ENCODE data around the gene BPIFB1.
A peak's percentile ranks its signal among the peaks of the same experiment; 100 is the strongest.

Gene BPIFB1

DNA sequence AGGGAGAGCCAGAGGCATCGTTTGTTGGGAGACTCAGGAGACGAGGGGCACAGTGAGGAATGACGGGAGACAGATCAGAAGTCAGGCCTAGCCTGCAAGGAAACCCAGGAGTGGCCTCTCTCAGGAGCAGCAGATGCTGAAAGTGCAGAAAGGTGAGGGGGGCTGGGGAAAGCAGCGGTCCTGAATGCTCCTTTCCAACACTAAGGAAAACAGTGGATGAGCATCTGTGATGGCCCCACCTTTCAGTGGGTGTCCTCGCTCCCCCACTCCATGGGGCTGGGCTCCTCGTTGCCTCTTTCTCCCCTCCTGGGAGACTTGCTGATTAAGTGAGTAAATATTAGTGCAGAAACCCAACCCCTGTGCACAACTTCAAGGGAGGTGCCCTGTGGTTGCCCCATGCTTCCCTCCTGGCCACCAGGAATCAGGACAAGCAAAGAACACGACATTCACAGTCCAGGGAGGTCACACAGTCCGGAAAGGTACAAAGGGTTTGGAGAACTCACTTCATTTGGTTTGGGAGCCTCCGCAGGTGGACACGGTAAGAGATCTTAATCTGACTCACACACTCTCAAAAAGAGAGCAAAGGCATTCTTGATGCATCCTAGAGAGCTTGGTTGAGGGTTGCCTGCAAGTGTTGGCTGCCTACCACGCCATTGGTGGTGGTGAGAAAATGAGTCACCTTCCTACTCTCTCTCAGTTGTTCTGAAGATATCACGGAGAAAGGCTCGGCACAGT lies 9.7 kb upstream of the BPIFB1 start:
- DNase-seq: no peak

DNA sequence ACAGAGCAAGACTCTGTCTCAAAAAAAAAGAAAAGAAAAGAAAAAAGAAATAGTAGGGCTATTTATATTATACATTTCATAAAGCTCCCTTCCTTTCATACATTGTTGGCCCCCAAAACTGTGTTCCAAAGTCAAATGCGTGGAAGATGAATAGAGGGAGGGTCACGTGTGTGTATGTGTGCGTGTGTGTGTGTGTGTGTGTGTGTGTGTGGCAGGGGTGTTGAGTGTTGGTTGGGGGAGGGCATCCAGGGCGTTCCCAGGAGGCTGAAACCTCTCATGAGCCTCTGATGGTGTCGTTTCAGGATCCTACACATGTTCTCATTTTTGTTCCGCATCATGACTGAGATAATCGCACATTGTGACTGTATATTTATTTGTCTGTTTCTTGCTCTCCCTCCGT lies 7.8 kb upstream of the BPIFB1 start:
- no peak for DNase-seq

DNA sequence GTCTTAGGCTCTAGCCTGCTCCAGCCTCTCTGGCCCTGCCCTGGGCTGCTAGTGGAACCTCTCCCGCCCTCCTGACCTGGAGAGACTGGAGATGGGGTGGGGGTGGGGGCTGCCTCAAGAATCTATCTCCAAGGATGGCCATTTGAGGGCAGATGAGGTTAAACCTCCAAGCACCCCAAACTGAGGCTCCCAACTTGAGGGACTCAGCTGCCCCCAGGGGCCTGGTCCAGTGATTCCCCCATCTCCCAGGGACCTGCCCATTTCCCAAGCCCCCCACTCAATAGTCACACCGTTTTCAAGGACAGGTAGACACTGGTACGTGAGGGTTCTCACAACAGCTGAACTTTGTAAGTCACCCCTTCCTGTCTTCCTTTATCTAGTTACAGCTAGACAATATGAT lies 7.1 kb upstream of the BPIFB1 start:
- no peak for DNase-seq

DNA sequence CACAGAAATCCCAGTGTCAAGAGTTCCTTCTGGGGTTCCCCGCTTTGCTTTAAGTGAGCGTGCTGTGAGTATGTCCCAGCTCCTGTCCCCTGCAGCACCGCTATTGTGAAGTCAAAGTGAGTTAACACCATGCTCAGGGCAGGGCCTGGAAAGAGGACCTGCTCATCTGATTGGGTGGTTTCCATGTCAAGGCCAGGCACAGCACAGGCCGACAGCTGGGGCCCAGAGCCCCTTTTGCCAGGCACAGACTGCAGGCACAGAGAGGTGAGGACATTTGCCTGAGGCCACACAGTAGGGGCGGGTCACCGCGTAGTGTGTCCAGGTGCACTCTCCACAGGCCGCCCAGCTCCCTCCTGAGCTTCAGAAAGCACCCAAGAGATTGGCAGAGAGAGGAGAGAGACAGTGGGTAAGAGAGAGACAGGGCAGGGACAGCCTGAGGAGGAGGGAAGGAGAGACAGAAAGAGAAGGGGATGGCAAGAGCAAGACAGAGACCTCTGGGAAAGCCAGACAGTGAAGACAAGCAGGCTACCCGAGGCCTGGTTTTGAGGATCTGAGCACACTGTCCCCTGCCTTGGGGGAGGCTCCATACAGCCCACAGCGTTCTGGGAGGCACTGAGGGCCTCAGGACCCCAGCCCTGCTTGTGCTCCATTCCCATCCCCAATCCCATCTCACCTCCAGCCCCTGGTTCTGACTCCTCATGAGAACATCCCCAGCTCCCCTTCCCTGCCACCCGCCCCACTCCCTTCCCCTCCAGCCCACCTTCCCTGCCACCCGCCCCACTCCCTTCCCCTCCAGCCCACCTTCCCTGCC lies 6.5 kb upstream of the BPIFB1 start:
- no peak for DNase-seq

DNA sequence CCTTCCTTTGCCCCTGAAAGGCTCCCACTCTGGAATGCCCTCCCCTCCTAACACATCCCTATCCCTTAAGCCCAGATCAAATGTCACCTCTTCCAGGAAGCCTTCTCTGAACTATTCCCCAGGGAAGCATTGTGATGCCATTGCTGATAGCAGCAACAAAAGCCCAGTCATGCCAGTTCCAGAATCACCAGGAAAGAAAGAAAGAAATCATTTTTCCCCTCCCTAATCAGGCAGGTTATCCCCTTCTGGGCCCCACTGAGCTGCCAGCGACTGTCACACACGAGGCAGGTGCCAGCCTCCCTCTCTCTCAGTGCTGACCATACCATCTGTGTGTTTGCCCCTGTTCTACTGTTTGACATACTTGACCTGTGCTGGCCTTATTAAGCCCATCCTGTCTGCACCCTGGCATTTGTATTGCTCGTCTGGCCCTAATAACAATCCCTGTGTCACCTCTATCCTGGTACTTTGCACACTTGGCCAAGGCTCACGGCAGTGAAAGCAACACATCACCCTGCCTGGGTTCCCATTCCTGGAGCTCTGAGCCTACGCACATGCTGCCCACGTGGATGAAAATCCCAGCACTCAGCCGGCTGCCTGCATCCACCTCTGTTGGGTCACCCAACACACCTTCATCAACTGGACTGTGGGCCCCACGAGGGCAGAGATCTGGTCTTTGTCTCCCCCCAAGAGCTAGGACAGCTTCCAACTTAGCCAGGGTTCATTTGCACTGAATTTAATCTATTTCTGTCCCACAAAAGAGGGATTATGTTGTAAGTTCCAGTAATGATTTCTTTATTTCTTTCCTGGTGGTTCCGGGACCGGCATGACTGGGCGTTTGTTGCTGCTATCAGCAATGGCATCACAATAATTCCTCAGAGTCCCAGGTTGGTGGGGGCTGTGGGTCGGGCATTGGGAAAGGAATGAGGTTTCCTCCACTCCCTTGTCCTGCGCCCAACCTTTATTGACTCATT lies 5.3 kb upstream of the BPIFB1 start:
- no peak for DNase-seq

DNA sequence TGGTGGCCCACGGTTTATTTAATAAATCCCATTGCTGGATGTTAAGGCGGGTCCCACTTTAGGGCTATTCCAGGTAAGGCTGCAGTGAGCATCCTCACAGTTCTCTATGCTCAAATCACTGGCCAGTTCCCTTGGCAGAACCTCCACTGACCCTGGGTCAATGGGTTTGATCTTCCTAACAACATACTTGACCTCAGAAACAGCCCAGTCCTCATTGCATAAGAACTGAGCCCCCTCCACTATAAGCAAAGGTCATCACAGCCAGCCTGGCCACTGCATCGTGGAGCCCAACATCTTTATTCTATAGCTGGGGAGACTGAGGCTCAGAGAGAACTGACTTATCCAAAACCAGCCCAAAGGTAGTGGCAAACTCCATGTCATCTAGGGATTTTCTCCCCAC lies 4.3 kb upstream of the BPIFB1 start:
- no peak for DNase-seq

DNA sequence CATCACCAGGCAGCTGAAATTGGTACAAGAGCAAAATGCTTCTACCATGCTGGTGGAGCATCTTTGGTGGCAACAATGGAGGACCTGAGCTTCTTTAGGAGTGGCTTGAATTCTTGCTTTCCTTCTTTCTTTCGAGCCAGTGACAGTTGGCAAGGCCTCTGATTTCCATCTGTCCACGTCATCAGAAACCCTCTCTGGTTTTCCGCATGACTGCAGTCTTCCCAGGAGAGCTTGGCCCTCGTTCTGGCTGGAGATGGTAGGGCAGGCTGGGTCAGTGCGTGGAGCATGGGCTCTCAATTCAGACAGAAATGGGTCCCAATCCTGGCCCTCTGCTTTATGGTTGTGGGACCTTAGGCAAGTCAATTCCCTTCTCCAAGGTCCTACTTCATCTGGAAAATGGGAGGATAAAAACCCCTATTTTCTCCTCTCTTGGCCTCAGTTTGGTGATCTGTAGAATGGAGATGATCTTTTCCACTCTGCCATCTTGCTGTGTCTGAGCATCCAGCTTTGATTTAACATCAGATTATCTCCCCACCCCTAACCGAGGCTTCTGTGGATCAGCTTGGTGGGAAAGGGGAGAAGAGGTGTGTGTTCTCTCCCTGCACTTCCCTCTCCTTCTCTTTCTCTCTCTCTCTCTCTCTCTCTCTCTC lies 3.6 kb upstream of the BPIFB1 start:
- DNase-seq: no peak

DNA sequence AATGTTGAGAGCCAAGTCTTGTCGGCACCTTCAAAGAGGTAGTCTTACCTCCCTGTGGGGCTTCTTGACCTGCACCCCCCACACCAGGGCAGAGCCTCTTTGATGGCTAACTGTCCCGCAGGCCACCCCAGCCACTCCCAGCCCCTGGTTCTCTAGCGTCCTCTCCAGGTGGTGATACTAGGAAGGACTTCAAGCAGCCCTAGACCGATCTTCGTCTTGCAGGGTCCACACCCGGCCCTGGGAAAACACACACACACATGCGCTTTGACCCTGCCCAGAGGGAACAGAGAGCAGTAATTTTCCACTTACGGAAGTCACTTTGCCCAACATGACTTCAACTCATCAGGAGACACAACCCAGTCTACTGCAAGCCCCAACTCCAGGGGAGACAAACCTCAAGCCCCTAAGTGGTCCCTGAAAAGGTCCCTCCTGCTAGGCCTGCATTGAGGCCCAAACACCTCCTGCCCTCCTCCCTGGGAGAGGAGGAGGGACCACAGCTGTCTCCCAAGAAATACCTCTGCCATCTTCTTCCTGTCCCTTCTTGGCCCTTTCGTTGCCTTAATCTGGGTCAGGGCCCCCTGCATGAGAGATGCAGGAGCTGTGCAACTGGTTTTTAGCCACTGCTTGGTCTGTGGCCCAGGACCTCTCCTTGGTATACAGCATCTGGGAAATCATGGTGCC lies 2.9 kb upstream of the BPIFB1 start:
- no peak for DNase-seq

DNA sequence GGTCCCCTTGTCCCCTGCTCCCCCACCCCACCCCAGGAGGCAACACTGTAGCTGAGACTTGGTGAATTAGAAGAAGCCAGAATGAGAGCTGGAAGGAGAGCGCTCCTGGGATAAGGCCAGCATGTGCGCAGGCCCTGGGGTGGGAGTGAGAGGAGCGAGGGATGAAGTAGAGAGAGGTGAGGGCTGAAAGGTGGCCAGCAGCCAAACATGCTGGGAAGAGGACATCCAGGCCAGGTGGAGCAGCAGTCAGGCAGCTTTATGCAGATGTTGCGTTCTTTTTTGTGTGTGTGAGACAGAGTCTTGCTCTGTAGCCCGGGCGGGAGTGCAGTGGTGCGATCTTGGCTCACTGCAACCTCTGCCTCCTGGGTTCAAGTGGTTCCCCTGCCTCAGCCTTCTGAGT lies 2.2 kb upstream of the BPIFB1 start:
- no peak for DNase-seq

DNA sequence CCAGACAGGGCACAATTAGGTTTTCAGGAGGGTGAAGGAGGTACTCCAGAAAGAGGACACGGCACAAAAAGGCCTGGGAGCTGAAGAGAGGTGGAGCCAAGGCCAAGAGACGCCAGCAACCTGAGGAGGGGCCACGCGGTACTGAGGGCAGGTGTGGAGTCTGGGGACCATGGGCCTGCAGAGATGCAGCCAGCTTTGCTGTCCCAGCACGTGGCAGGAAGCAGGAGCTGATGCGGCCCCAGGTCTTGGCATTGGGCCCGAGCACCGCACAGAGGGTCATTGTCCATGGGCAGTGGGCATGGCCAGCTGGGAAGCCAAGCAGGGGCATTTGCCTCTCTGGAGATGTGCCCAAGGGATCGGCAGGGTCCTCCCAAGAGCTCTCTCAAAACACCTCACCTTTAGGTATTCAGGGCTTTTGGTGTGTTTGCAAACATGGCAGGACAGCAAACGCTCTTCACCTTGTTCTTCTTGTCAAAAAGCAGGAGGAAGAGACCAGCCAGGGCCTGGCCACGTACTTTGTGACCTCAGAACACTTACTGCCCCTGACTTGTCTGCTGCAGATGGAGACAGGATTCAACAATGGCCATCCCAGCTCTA lies 1.4 kb upstream of the BPIFB1 start:
- DNase-seq: no peak

DNA sequence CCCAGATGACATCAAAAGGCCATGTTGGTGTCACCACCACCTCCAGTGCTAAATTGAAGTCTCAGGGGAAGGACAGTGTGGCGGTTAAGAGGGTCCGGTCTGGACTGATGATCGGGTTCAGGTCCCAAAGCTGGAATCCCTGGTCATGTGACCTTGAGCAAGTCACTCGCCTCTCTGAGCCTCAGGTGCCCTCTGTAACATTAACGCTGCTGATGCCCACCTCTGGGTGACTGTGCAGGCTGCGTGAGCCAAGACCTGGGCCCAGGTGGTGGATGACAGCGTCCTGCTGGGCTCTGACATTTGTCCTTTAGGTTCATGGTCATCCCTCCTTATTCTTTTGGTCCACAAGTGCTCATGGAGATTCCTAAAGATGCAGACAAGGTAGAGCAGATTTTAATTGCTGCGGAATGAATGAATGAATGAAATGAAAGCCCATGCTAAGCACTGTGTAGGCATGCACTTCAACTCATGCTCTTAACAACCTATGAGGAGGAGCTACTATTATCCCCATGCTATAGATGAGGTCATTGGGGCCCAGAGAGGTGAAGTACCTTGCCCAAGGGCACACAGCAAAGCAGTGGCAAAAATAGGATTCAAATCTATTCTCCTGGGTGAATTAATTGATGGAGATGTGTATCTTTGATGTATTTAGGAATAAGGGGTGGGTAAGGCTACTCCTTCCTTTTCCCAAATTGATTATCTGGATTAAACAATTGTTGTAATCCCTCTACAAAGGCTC lies 649 bp upstream of the BPIFB1 start:
- no peak for DNase-seq

DNA sequence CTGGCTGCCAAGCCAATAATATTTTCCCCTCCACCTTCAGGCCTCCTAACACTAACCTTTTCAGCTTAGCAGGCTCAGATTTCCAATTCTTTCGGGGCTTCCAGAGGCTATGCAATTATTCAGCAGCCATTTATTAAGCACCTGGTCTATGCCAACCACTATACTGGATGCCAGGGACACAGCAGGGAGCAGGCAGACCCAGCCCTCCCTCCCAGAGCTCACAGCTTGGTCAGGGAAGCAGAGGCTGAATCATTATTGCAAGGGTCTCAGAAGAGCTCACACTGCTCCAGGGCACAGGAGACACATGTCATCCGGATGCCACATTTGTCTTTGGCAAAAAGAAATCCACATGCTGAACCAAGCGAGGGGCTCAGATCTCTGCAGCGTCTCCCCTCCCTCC lies 1.3 kb downstream of the BPIFB1 start:
- no peak for DNase-seq

DNA sequence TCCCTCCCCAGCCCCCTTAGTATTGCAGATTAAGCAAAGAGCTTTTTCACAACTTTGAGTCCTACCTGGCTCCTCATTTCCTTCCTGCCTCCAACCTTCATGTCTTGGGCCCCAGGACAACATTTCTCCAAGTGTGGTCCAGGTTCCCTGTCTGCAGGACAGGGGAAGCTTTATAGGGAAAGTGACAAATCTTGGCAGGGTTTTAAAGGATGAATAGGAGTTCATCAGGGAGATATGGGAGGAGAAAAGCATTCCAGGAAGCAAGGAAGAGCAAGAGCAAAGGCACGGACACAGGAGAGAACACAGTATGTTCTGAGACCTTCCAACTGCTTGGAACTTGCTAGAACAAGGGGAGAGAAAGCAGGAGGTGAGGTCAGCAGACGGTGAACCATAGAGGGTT lies 1.9 kb downstream of the BPIFB1 start:
- no peak for DNase-seq

DNA sequence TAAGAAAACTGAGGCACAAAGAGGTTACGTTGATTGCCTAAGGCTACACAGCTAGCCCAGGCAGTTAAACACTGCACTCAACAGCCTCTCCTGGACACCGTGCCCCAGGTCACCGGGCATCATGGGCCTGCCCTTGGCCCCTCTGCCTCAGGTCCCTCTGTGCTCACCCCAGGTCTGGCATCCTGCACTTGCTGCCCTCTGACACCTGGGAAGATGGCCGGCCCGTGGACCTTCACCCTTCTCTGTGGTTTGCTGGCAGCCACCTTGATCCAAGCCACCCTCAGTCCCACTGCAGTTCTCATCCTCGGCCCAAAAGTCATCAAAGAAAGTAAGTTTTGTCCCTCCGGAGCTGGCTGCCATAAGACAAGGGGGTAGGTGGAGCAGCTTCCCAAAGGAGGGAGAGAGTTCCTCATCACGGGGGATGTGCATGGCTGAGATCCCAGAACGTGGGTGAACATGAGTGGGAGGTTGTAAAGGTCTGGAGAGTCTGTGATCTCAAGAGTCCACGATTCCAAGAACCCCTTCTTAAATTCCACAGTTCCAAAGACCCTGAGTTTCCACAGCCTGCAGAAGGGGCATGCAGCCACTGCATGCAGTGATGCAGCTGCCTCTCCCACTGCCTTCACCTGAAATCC lies 3.0 kb downstream of the BPIFB1 start:
- no peak for DNase-seq

DNA sequence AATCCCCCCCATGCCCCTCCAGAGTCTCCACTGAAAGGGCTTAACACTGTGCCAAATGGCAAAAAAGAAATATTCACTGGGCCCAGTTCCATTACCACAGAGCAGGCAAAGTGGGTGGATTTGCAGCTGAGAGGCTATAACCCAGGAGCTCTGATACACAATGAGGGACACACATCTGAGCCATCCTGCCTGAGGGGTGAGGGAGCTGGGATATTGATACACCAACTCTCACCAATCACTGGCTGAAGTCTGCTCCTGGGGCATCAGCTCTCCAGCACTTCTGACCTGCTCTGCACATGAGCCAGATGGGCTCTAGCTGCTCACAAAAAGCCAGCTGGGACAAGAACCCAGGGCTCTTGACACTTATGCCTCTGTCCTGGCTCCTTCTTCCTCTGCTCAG lies 4.9 kb downstream of the BPIFB1 start:
- no peak for DNase-seq

DNA sequence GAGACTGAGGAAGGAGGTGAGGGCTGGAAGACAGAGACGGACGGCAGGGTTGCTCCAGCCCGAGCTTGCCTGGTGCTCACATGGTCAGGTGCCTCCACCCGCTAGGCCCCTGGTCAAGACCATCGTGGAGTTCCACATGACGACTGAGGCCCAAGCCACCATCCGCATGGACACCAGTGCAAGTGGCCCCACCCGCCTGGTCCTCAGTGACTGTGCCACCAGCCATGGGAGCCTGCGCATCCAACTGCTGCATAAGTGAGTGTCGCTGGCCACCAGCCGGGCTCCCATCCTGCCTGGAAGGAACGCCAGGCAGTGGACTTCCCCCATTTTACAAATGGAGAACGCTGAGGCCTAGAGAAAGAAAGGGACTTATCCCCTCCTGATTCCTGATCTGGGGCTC lies 7.8 kb downstream of the BPIFB1 start:
- DNase-seq: no peak

DNA sequence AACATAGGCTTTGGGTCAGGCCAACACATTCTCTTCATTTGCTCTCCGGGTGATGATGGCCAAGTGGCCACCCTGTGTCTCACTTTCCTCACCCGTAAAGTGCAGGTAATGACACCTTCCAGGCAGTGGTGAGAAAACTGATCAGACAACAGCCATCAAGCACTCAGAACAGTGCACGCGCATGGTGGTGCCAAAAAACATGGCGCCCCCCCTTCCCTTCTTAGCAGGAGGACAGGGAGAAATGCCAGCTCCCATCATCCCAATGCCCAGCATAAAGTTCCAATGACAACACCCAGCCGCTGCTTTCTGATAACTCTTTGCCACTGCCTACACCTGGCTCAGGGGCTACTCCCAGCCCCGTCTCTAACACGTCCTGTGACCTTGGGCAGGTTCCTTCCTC lies 8.4 kb downstream of the BPIFB1 start:
- DNase-seq: no peak

DNA sequence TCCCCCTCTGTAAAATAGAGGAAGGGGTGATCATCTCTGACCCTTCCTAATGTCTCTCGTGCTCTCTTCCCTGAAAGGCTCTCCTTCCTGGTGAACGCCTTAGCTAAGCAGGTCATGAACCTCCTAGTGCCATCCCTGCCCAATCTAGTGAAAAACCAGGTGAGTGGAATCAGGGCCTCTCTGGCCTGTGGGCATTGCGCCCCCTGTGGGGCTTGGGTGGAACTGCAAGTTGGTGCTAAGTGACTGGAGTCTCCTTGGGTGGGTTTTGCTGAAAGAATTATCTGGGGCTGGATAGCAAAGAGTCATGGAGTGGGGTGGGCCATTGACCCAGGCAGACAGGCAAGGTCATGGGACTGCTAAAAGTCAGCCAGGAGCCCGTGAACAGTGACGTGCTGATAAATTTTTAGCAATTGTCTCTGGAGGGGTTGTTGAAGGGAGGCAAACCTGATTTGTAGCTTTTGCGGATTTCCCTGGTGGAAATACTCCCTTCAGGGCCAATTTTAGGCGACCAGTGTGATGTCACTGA lies 8.9 kb downstream of the BPIFB1 start:
- peak; percentile 55 for DNase-seq

DNA sequence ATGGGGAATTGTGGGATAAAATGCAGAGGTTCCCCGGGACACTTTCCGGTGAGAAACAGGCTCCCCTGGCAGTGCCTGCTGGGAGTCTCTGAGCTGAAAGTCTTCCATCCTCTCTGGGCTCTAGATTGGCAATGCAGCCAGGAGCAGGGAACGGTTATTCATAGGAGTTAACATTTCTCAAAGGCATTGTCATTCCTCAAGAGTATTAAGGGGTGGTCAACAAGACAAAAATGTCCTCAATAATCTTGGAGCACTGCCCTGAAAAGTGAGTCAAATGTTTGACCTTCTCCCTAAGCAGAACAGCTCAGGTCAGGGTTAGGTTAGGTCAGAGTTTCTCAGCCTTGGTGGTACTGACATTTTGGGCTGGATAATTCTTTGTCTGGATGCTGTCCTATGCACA lies 13.2 kb downstream of the BPIFB1 start:
- no peak for DNase-seq

DNA sequence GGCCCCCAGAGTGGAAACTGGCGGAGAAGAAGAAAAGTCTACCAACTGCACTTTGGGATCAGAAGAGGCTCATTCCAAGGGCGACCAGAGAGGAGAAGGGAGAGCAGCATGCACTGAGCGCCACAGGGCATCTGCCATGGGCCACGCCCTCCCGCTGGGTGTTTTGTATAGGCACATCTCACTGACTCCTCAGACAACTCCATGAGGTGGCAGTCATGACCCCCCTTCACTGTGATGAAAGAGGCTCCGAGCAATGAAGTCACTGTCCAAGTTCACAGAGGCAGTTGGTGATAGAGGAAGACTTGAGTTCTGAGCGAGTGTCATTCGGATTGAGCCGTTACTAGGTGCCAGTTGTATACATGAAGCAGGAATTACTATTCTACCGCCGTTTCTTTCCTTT lies 15.4 kb downstream of the BPIFB1 start:
- no peak for DNase-seq
